GM23338 (cell line): ENCODE data around the gene DDI2. TPM values are rescaled to one million over a fixed set of nuclear protein-coding genes. Genes with fewer than 3 reads are reported as not detected.

ENCODE experiments used
- ATAC-seq: fragments of 200-7000 bp; cut with Tn5 transposase; 3 replicates; pipeline ENCODE4 v1.9.1; 2020
- DNase-seq: peaks from one replicate; pipeline ENCODE4 v3.0.0-alpha.2; 2015; ENCODE audit warnings: low spot score
- H2AFZ ChIP-seq: fragments of 200-600 bp; sonication (generic); 2 replicates; pipeline ENCODE4 v1.8.0; 2016; ENCODE audit warnings: antibody characterized with exemption, mild to moderate bottlenecking, moderate library complexity
- H3F3A ChIP-seq: fragments of 200-600 bp; sonication (generic); replicated peaks from 2 replicates; pipeline ENCODE4 v1.8.0; 2017; ENCODE audit warnings: antibody characterized with exemption, mixed run types, low read depth
- H3K27ac ChIP-seq: fragments of 200-600 bp; sonication (generic); 2 replicates; pipeline ENCODE4 v1.6.1; 2016; ENCODE audit warnings: low read depth
- H3K27me3 ChIP-seq: fragments of 200-600 bp; sonication (generic); 2 replicates; pipeline ENCODE4 v1.8.0; 2016; ENCODE audit warnings: mild to moderate bottlenecking, mixed run types, moderate library complexity; ENCODE audit not compliant: insufficient read depth
- H3K36me3 ChIP-seq: fragments of 200-600 bp; sonication (generic); 2 replicates; pipeline ENCODE4 v1.8.0; 2016; ENCODE audit warnings: mild to moderate bottlenecking; ENCODE audit not compliant: insufficient read depth
- H3K4me1 ChIP-seq: fragments of 200-600 bp; sonication (generic); 2 replicates; pipeline ENCODE4 v1.8.0; 2016; ENCODE audit warnings: mild to moderate bottlenecking, moderate library complexity; ENCODE audit not compliant: insufficient read depth
- H3K4me2 ChIP-seq: fragments of 200-600 bp; sonication (generic); 2 replicates; pipeline ENCODE4 v1.7.1; 2017; ENCODE audit warnings: mixed run types
- H3K4me3 ChIP-seq: fragments of 200-600 bp; sonication (generic); 2 replicates; pipeline ENCODE4 v1.6.1; 2016; ENCODE audit warnings: mixed run types
- H3K79me2 ChIP-seq: fragments of 200-600 bp; sonication (generic); replicated peaks from 2 replicates; pipeline ENCODE4 v1.8.0; 2017; ENCODE audit warnings: mild to moderate bottlenecking; ENCODE audit not compliant: insufficient read depth
- H3K9me2 ChIP-seq: fragments of 200-600 bp; sonication (generic); 2 replicates; pipeline ENCODE4 v1.8.0; 2017; ENCODE audit not compliant: insufficient read depth
- H4K20me1 ChIP-seq: fragments of 200-600 bp; sonication (generic); replicated peaks from 2 replicates; pipeline ENCODE4 v1.8.0; 2017; ENCODE audit warnings: mild to moderate bottlenecking; ENCODE audit not compliant: insufficient read depth
- H3K27ac Mint-ChIP-seq: 2 replicates; pipeline ENCODE4 v1.8.0; 2020; ENCODE audit warnings: inconsistent platforms, mild to moderate bottlenecking, moderate library complexity, mixed read lengths
- H3K27me3 Mint-ChIP-seq: 3 replicates; pipeline ENCODE4 v1.8.0; 2022; ENCODE audit warnings: low read depth, mild to moderate bottlenecking, moderate library complexity, mixed read lengths, inconsistent platforms; ENCODE audit not compliant: insufficient read depth, poor library complexity
- H3K36me3 Mint-ChIP-seq: 3 replicates; pipeline ENCODE4 v1.8.0; 2021; ENCODE audit warnings: low read depth, mild to moderate bottlenecking, inconsistent platforms, moderate library complexity, mixed read lengths
- H3K4me1 Mint-ChIP-seq: 3 replicates; pipeline ENCODE4 v1.8.0; 2020; ENCODE audit warnings: mild to moderate bottlenecking, inconsistent platforms, mixed read lengths
- H3K4me3 Mint-ChIP-seq: 3 replicates; pipeline ENCODE4 v1.8.0; 2021; ENCODE audit warnings: moderate library complexity, mild to moderate bottlenecking, inconsistent platforms, mixed read lengths
- H3K9me3 Mint-ChIP-seq: 3 replicates; pipeline ENCODE4 v1.8.0; 2020; ENCODE audit warnings: moderate library complexity, mild to moderate bottlenecking, inconsistent platforms, mixed read lengths
- CREB1 ChIP-seq: fragments of 250-450 bp; sonication (Bioruptor Pico); IDR thresholded peaks from 2 replicates; pipeline ENCODE4 v1.5.0; 2020; ENCODE audit warnings: low read depth, mild to moderate bottlenecking, moderate library complexity
- CTCF ChIP-seq, 2 experiments: fragments of 200-600 bp in 1 of 2; sonication (generic) in 1 of 2; conservative IDR thresholded peaks; 2 replicates each; pipeline versions ENCODE4 v1.5.1 to v1.6.1; 2016 to 2017; ENCODE audit warnings: antibody characterized with exemption in 2 of 2, low read depth in 2 of 2, mild to moderate bottlenecking in 2 of 2, moderate library complexity in 1 of 2
- EZH2 ChIP-seq: fragments of 200-600 bp; sonication (generic); IDR thresholded peaks from one replicate; pipeline ENCODE4 v1.8.0; 2017; ENCODE audit warnings: antibody characterized with exemption, mild to moderate bottlenecking, low read depth; ENCODE audit not compliant: unreplicated experiment
- EZH2phosphoT487 ChIP-seq: fragments of 200-600 bp; sonication (generic); IDR thresholded peaks from one replicate; pipeline ENCODE4 v1.8.1; 2018; ENCODE audit warnings: antibody characterized with exemption; ENCODE audit not compliant: unreplicated experiment
- JUNB ChIP-seq: IDR thresholded peaks from one replicate; pipeline ENCODE4 v1.6.1; 2016; ENCODE audit warnings: antibody characterized with exemption; ENCODE audit not compliant: unreplicated experiment
- NANOG ChIP-seq: IDR thresholded peaks from 2 replicates; pipeline ENCODE4 v1.6.1; 2016; ENCODE audit warnings: antibody characterized with exemption, borderline replicate concordance
- POLR2AphosphoS5 ChIP-seq: IDR thresholded peaks from 2 replicates; pipeline ENCODE4 v1.6.1; 2016; ENCODE audit warnings: antibody characterized with exemption, low read depth
- REST ChIP-seq: IDR thresholded peaks from one replicate; pipeline ENCODE4 v1.6.1; 2018; ENCODE audit warnings: antibody characterized with exemption; ENCODE audit not compliant: unreplicated experiment
- STAT1 ChIP-seq: IDR thresholded peaks from one replicate; pipeline ENCODE4 v1.6.1; 2016; ENCODE audit warnings: antibody characterized with exemption; ENCODE audit not compliant: unreplicated experiment
- ZNF114 ChIP-seq: fragments of 250-450 bp; sonication (Bioruptor Pico); IDR thresholded peaks from 2 replicates; pipeline ENCODE4 v1.5.0; 2020; ENCODE audit warnings: mild to moderate bottlenecking, moderate library complexity
- ZNF331 ChIP-seq: fragments of 250-450 bp; sonication (Bioruptor Pico); IDR thresholded peaks from 2 replicates; pipeline ENCODE4 v1.5.0; 2020; ENCODE audit warnings: low read depth, mild to moderate bottlenecking, moderate library complexity
- ZNF462 ChIP-seq: fragments of 250-450 bp; sonication (Bioruptor Pico); IDR thresholded peaks from 2 replicates; pipeline ENCODE4 v1.5.0; 2020; ENCODE audit warnings: mild to moderate bottlenecking, moderate library complexity
- polyA plus RNA-seq: library from polyadenylated mRNA; unstranded; fragments of >200 nt; fragmentation: Nextera tagmentation; extraction: Ambion mirVana; gene quantifications from 2 replicates; pipeline ENCODE4 v1.2.1, GENCODE V29; 2016
- total RNA-seq: library from RNA; depleted of rRNA; stranded (reverse); fragments of >200 nt; shearing (Covaris generic); gene quantifications from 2 replicates; pipeline ENCODE4 v1.2.3, GENCODE V29; 2014
- TF ChIP-seq, protein P1 (sequence below): IDR thresholded peaks from 2 replicates; pipeline ENCODE4 v1.6.1; 2016; ENCODE audit warnings: antibody characterized with exemption

The DDI2 gene
- total and polyA plus RNA-seq, 2 experiments from 2014 or later, result 8.0 to 43.3 TPM

DNA sequence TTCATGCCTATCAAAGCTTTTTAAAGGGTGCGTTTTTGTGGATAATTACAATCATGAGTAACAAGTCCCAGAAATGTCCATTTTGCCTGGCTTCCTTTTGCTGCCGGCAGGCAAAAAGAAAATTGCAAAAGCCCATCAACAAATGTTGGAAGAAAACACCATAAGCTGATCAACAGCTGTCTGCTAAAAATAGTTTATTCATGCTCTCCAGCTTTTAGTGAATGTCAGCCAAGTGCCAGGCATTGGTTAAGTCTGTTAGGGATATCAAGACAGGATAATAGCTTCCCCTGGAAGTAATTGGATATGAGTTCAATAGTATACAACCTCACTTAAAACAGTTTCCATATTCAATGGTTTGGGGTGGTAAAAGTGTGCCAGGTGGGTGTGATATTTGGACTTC is 18.8 kb upstream of the DDI2 start:
- Mint-ChIP-seq H3K9me3 (no peaks in the 10 kb centered on the region), H3K4me3 (no peak overlapping the region), H3K27me3 (peaks cover 4% of the 10 kb centered on the region), H3K36me3 (no peaks in the 10 kb centered on the region), H3K4me1 (peaks cover 13% of the 10 kb centered on the region; the same call in 2 of the 3 replicates), H3K27ac (no peak overlapping the region)
- TF ChIP-seq NANOG, result no peak
- no peak for TF ChIP-seq REST
- no peak for TF ChIP-seq ZNF462 (CRISPR knock-in tag)
- no peak for TF ChIP-seq EZH2
- TF ChIP-seq, protein P1, sequence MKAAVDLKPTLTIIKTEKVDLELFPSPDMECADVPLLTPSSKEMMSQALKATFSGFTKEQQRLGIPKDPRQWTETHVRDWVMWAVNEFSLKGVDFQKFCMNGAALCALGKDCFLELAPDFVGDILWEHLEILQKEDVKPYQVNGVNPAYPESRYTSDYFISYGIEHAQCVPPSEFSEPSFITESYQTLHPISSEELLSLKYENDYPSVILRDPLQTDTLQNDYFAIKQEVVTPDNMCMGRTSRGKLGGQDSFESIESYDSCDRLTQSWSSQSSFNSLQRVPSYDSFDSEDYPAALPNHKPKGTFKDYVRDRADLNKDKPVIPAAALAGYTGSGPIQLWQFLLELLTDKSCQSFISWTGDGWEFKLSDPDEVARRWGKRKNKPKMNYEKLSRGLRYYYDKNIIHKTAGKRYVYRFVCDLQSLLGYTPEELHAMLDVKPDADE, result no peak
- no peak for TF ChIP-seq CTCF (conservative IDR thresholded peaks at IDR 0.05; ENCODE audit: low read depth in 2 of 2)
- TF ChIP-seq CREB1, result no peak
- TF ChIP-seq ZNF114 (CRISPR knock-in tag), result no peak
- TF ChIP-seq EZH2phosphoT487, result no peak
- TF ChIP-seq STAT1, result no peak
- TF ChIP-seq ZNF331 (CRISPR knock-in tag), result no peak
- TF ChIP-seq POLR2AphosphoS5, result no peak
- no peak for TF ChIP-seq JUNB
- Histone ChIP-seq H3K4me2 (no peak overlapping the region), H3K79me2 (no peaks in the 10 kb centered on the region), H3K27ac (no peak overlapping the region), H4K20me1 (no peaks in the 10 kb centered on the region), H3K36me3 (no peaks in the 10 kb centered on the region), H2AFZ (no peak overlapping the region), H3K9me2 (no peaks in the 10 kb centered on the region), H3K4me3 (no peak overlapping the region), H3K27me3 (no peaks in the 10 kb centered on the region), H3K4me1 (no peaks in the 10 kb centered on the region), H3F3A (peaks cover 4% of the 10 kb centered on the region; the same call in 1 of the 2 replicates)
- ATAC-seq, result no peak
- no peak for DNase-seq
